Hepatocyte (in vitro differentiated cells): ENCODE results near the gene FBXO10.
"Not testable (repeated sequence)": the region's sequence is repeated elsewhere in the genome, so short reads cannot be mapped to it uniquely, and the experiment has no call there.

Experiments used
- EZH2 ChIP-seq: fragments of 200-600 bp; sonication (generic); IDR thresholded peaks from 2 replicates; pipeline ENCODE4 v1.6.1; 2016; ENCODE audit warnings: antibody characterized with exemption, mild to moderate bottlenecking, borderline replicate concordance
- TF ChIP-seq, protein P1 (sequence below): fragments of 200-600 bp; sonication (generic); IDR thresholded peaks from 2 replicates; pipeline ENCODE4 v1.5.1; 2016; ENCODE audit warnings: antibody characterized with exemption, mild to moderate bottlenecking; ENCODE audit not compliant: poor library complexity

DNA sequence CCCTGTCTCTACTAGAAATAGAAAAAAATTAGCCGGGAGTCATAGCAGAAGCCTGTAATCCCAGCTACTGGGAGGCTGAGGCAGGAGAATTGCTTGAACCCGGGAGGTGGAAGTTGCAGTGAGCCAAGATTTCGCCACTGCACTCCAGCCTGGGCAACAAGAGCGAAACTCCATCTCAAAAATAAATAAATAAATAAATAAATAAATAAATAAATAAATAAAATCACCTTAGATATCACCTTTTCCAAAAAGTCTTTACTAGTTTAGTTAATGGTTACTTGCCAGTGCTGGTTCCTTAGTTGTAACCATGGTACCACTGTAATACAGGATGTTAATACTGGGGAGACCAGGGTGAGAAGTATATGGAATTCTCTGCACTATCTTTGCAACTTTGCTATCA lies 25.9 kb upstream of the FBXO10 start:
- TF ChIP-seq, protein P1, sequence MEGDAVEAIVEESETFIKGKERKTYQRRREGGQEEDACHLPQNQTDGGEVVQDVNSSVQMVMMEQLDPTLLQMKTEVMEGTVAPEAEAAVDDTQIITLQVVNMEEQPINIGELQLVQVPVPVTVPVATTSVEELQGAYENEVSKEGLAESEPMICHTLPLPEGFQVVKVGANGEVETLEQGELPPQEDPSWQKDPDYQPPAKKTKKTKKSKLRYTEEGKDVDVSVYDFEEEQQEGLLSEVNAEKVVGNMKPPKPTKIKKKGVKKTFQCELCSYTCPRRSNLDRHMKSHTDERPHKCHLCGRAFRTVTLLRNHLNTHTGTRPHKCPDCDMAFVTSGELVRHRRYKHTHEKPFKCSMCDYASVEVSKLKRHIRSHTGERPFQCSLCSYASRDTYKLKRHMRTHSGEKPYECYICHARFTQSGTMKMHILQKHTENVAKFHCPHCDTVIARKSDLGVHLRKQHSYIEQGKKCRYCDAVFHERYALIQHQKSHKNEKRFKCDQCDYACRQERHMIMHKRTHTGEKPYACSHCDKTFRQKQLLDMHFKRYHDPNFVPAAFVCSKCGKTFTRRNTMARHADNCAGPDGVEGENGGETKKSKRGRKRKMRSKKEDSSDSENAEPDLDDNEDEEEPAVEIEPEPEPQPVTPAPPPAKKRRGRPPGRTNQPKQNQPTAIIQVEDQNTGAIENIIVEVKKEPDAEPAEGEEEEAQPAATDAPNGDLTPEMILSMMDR, result not testable (repeated sequence)
- TF ChIP-seq EZH2, result not testable (repeated sequence)
